B cell (primary cell): ENCODE results near the gene PPP1R16B. TPM values are rescaled to one million over a fixed set of nuclear protein-coding genes. Genes with fewer than 3 reads are reported as not detected.

Experiments used
- ATAC-seq: fragments of 200-7000 bp; cut with Tn5 transposase; one replicate; pipeline ENCODE4 v1.10.0; 2021; ENCODE audit warnings: low read depth, mild to moderate bottlenecking, moderate number of reproducible peaks, moderate library complexity
- CTCF ChIA-PET: fragments of 350-600 bp; sonication (Branson Sonifier 250); formaldehyde crosslinking; loops from one replicate; lab custom pipeline; 2021; ENCODE audit warnings: antibody characterized with exemption, inconsistent platforms; lab: Charles Lee
- POLR2A ChIA-PET: fragments of 350-600 bp; sonication (Branson Sonifier 250); formaldehyde crosslinking; loops from one replicate; lab custom pipeline; 2021; ENCODE audit warnings: antibody characterized with exemption; lab: Charles Lee
- DNase-seq: peaks from one replicate; pipeline ENCODE4 v3.0.0; 2013
- H2AFZ ChIP-seq: 2 replicates; pipeline ENCODE4 v1.6.1; 2012; ENCODE audit warnings: mild to moderate bottlenecking, low read depth, low read length; ENCODE audit not compliant: insufficient read depth, poor library complexity, severe bottlenecking
- H3K27ac ChIP-seq, 2 donors: 1 replicate in 1 of 2; 2 replicates in 1 of 2; pipeline ENCODE4 v1.5.1; 2012 to 2013; ENCODE audit warnings: low read length in 2 of 2, mild to moderate bottlenecking in 2 of 2, moderate library complexity in 1 of 2
- H3K27me3 ChIP-seq, 4 experiments: fragments of 200-600 bp in 1 of 4; sonication (generic) in 1 of 4; replicated peaks in 1 of 4; 1 replicate in 2 of 4; 2 replicates in 2 of 4; pipeline versions ENCODE4 v1.6.1 to v1.7.0; 2013 to 2016; ENCODE audit warnings: low read length in 3 of 4, mild to moderate bottlenecking in 2 of 4, mixed read lengths in 1 of 4, moderate library complexity in 1 of 4; ENCODE audit not compliant: insufficient read depth in 4 of 4, control insufficient read depth in 3 of 4; ENCODE audit errors: control extremely low read depth in 1 of 4
- H3K36me3 ChIP-seq, 2 experiments: replicated peaks in 1 of 2; 1 replicate in 1 of 2; 2 replicates in 1 of 2; pipeline versions ENCODE4 v1.6.1 to v1.7.1; 2013; ENCODE audit warnings: low read length in 1 of 2; ENCODE audit not compliant: insufficient read depth in 2 of 2, control insufficient read depth in 1 of 2; ENCODE audit errors: control extremely low read depth in 1 of 2, extremely low read depth in 1 of 2
- H3K4me1 ChIP-seq, 2 donors: fragments of 200-600 bp in 1 of 2; sonication (generic) in 1 of 2; 1 replicate in 1 of 2; 2 replicates in 1 of 2; pipeline versions ENCODE4 v1.5.1 to v1.6.1; 2013 to 2017; ENCODE audit warnings: low read length in 2 of 2; ENCODE audit not compliant: control insufficient read depth in 2 of 2, insufficient read depth in 2 of 2
- H3K4me2 ChIP-seq: replicated peaks from 2 replicates; pipeline ENCODE3; 2012; ENCODE audit warnings: mild to moderate bottlenecking, low read depth, low read length; ENCODE audit not compliant: poor library complexity, severe bottlenecking
- H3K4me3 ChIP-seq, 5 experiments: fragments of 200-600 bp in 1 of 5; sonication (generic) in 1 of 5; 1 replicate in 3 of 5; 2 replicates in 2 of 5; pipeline versions ENCODE4 v1.5.1 to v1.7.0; 2011 to 2016; ENCODE audit warnings: low read length in 4 of 5, mild to moderate bottlenecking in 4 of 5, low read depth in 2 of 5, control low read depth in 1 of 5, moderate library complexity in 1 of 5; ENCODE audit not compliant: insufficient read depth in 1 of 5; ENCODE audit errors: control extremely low read depth in 1 of 5, extremely low read depth in 1 of 5
- H3K79me2 ChIP-seq: fragments of 200-600 bp; sonication (generic); one replicate; pipeline ENCODE4 v1.6.0; 2016; ENCODE audit warnings: low read length; ENCODE audit not compliant: control insufficient read depth, insufficient read depth
- H3K9ac ChIP-seq: fragments of 200-600 bp; sonication (generic); 2 replicates; pipeline ENCODE4 v1.6.1; 2017; ENCODE audit warnings: mild to moderate bottlenecking, low read length, moderate library complexity
- H3K9me3 ChIP-seq, 3 donors: one replicate each; pipeline versions ENCODE4 v1.6.1 to v1.7.1; 2013; ENCODE audit warnings: low read length in 2 of 3; ENCODE audit not compliant: control insufficient read depth in 2 of 3, insufficient read depth in 1 of 3; ENCODE audit errors: control extremely low read depth in 1 of 3
- H4K20me1 ChIP-seq: 2 replicates; pipeline ENCODE4 v1.6.0; 2012; ENCODE audit warnings: mild to moderate bottlenecking, low read length; ENCODE audit not compliant: insufficient read depth, control insufficient read depth, poor library complexity, severe bottlenecking
- H3K27ac Mint-ChIP-seq: one replicate; pipeline ENCODE4 v1.8.0; 2021; ENCODE audit warnings: mixed read lengths
- H3K27me3 Mint-ChIP-seq: one replicate; pipeline ENCODE4 v1.8.0; 2021; ENCODE audit warnings: mixed read lengths
- H3K4me1 Mint-ChIP-seq: one replicate; pipeline ENCODE4 v1.8.0; 2021; ENCODE audit warnings: mixed read lengths
- H3K4me3 Mint-ChIP-seq: one replicate; pipeline ENCODE4 v1.8.0; 2021; ENCODE audit warnings: mixed read lengths
- H3K9me3 Mint-ChIP-seq: one replicate; pipeline ENCODE4 v1.8.0; 2022; ENCODE audit warnings: mixed read lengths; ENCODE audit not compliant: insufficient read depth
- EZH2 ChIP-seq: IDR thresholded peaks from 2 replicates; pipeline ENCODE4 v1.6.1; 2012; ENCODE audit warnings: borderline replicate concordance, low read depth, mild to moderate bottlenecking, moderate library complexity, low read length; ENCODE audit not compliant: insufficient read depth, poor library complexity, severe bottlenecking
- WGBS: methylation state at CpG from one replicate; pipeline ENCODE4 v1.1.5; 2013; ENCODE audit warnings: missing lambda C conversion rate; ENCODE audit not compliant: insufficient coverage; 5-methylcytosine and 5-hydroxymethylcytosine counted together
- intact Hi-C: fragments of 100-400 bp; cut with micrococcal nuclease; formaldehyde crosslinking; loops from one replicate; pipeline ENCODE4 v1.10.0; 2022
- polyA plus RNA-seq: library from polyadenylated mRNA; depleted of rRNA; stranded (reverse); fragments of >200 nt; gene quantifications from 2 replicates; pipeline ENCODE4 v1.2.3, GENCODE V29; 2012
- total RNA-seq, 2 donors: library from RNA; stranded (reverse); fragments of 120-200 nt in 1 of 2; gene quantifications; 1 replicate in 1 of 2; 2 replicates in 1 of 2; pipeline versions ENCODE4 v1.2.3 to v1.2.4, GENCODE V29; 2013 to 2022
- TF ChIP-seq, protein P1 (sequence below): fragments of 200-600 bp; IDR thresholded peaks from one replicate; pipeline ENCODE4 v1.8.0; 2022; ENCODE audit warnings: antibody characterized with exemption, mild to moderate bottlenecking

The PPP1R16B gene
- total and polyA plus RNA-seq, 2 donors (not counting 1 experiment from before 2014, with no cell fraction given) = 58.8 to 108 TPM

DNA sequence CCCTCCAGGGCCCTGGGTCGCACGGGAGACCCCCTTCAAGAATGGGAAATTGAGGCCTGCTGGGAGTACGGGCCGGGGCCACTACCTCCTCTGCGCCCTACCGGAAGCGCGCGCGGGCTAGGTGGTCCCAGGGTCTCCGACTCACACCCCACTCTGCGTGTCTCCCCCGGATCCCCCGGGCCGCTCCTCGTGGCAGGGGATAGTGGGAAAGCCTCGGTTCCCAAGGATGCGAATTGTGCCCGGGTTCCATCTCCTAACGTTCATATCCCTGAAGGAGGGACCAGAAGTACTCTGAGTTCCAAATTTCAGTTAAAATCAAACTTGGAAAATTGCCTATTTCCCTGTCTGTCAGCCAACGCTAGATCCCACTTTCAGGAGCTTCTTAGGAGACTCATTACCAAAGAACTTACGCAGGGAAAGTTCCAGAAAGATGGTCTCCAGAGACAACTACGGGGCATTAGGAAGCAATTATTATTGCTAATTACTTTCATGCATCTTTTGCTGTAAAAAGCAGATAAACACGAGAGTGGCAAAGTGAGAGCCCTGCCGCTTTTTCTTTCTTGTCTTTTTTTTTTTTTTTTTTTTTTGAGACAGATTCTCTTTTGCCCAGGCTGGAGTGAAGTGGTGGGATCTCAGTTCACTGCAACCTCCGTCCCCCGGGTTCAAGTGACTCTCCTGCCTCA is 121.6 kb downstream of the PPP1R16B start:
- no peaks in the 10 kb centered on the region for H4K20me1 ChIP-seq
- H3K79me2 ChIP-seq = peaks cover 37% of the 10 kb centered on the region
- intact Hi-C loops = loop anchor here (1.0 to 2.0 kb wide), 5 partner anchors 35 to 280 kb away; partner anchors contain the start of genes ACTR5 and DHX35
- no peak for DNase-seq
- H3K27me3 ChIP-seq = peaks cover 0 to 3% (median 1%) of the 10 kb centered on the region in 4 experiments
- no peak for ATAC-seq
- ChIA-PET POLR2A (interaction anchor here (0.6 to 0.7 kb wide), 2 partner anchors 34 to 105 kb away, joined by 5 to 6 read pairs; no protein-coding TSS in a partner anchor), CTCF (interaction anchor here (0.9 to 2.3 kb wide), 4 partner anchors 10 to 122 kb away, joined by 3 to 11 read pairs (median 6); partner anchors contain the start of gene DHX35)
- no peaks in the 10 kb centered on the region for H3K9me3 Mint-ChIP-seq
- H3K9me3 ChIP-seq = no peaks in the 10 kb centered on the region
- H3K4me2 ChIP-seq = peak overlapping the region; percentile 99
- WGBS = 5% methylated on average over 21 of the region's 27 CpGs
- no peak overlapping the region for H3K27ac Mint-ChIP-seq
- H3K4me1 Mint-ChIP-seq = peaks cover 27% of the 10 kb centered on the region
- no peaks in the 10 kb centered on the region for H3K27me3 Mint-ChIP-seq
- H3K4me1 ChIP-seq = peaks cover 6 to 18% of the 10 kb centered on the region in 2 donors
- peaks cover 0 to 6% of the 10 kb centered on the region in 2 experiments for H3K36me3 ChIP-seq
- TF ChIP-seq, protein P1, sequence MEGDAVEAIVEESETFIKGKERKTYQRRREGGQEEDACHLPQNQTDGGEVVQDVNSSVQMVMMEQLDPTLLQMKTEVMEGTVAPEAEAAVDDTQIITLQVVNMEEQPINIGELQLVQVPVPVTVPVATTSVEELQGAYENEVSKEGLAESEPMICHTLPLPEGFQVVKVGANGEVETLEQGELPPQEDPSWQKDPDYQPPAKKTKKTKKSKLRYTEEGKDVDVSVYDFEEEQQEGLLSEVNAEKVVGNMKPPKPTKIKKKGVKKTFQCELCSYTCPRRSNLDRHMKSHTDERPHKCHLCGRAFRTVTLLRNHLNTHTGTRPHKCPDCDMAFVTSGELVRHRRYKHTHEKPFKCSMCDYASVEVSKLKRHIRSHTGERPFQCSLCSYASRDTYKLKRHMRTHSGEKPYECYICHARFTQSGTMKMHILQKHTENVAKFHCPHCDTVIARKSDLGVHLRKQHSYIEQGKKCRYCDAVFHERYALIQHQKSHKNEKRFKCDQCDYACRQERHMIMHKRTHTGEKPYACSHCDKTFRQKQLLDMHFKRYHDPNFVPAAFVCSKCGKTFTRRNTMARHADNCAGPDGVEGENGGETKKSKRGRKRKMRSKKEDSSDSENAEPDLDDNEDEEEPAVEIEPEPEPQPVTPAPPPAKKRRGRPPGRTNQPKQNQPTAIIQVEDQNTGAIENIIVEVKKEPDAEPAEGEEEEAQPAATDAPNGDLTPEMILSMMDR = no peak
- no peak for TF ChIP-seq EZH2
- peak overlapping the region; percentile 82 for H3K4me3 Mint-ChIP-seq
- peak overlapping the region; percentile 31 to 73 (median 59) for H3K4me3 ChIP-seq
- peak overlapping the region; percentile 77 for H3K9ac ChIP-seq
- peak overlapping the region; percentile 84 for H2AFZ ChIP-seq
- H3K27ac ChIP-seq = peak overlapping the region in 1 of 2 donors; percentile 49
